Glomerular endothelial cell (primary cell): ENCODE results near the gene KNSTRN. TPM values are rescaled to one million over a fixed set of nuclear protein-coding genes. Genes with fewer than 3 reads are reported as not detected.

Experiments used
- DNase-seq: peaks from one replicate; pipeline ENCODE4 v3.0.0-alpha.2; 2011; ENCODE audit warnings: low read depth, low spot score; ENCODE audit errors: extremely low read depth
- total RNA-seq: library from RNA; depleted of rRNA; stranded (reverse); fragments of >200 nt; gene quantifications from 2 replicates; pipeline ENCODE4 v1.2.3, GENCODE V29; 2015

The KNSTRN gene
- total RNA-seq, 1 donor from 2014 or later, result 16.5 TPM

- no peak for DNase-seq
These were observed 10.7 kb downstream of the KNSTRN start for GRCh38 chr15:40392986-40393948.

GRCh38 chr15:40397688-40398412, 15.3 kb downstream of the KNSTRN start:
- DNase-seq, result no peak

- DNase-seq, result no peak
These were observed 15.9 kb downstream of the KNSTRN start for GRCh38 chr15:40398413-40398873.

- no peak for DNase-seq
These were observed 16.8 kb downstream of the KNSTRN start for GRCh38 chr15:40399370-40399769.

- DNase-seq, result peak; percentile 48
These were observed 23.2 kb downstream of the KNSTRN start, which contains the start of gene IVD for GRCh38 chr15:40405501-40406381. Gene IVD (plus strand): TSS chr15:40405795. CDS start chr15:40405828, 33 bp downstream.

- DNase-seq, result no peak
These were observed 24.9 kb downstream of the KNSTRN start for GRCh38 chr15:40407330-40407990.

- no peak for DNase-seq
These were observed 26.8 kb downstream of the KNSTRN start for GRCh38 chr15:40409366-40409765.

GRCh38 chr15:40410476-40410875, 28.0 kb downstream of the KNSTRN start:
- DNase-seq, result no peak

- DNase-seq, result no peak
These were observed 29.7 kb downstream of the KNSTRN start for GRCh38 chr15:40412095-40412759.

- no peak for DNase-seq
These were observed 30.5 kb downstream of the KNSTRN start for GRCh38 chr15:40413036-40413435.

GRCh38 chr15:40414816-40415215, 32.3 kb downstream of the KNSTRN start:
- DNase-seq, result no peak

GRCh38 chr15:40415226-40415625, 32.7 kb downstream of the KNSTRN start:
- no peak for DNase-seq

- no peak for DNase-seq
These were observed 33.5 kb downstream of the KNSTRN start for GRCh38 chr15:40416056-40416455.

- DNase-seq, result no peak
These were observed 35.6 kb downstream of the KNSTRN start for GRCh38 chr15:40418126-40418525.

GRCh38 chr15:40420071-40420713, 37.7 kb downstream of the KNSTRN start:
- DNase-seq, result no peak

- DNase-seq, result no peak
These were observed 38.3 kb downstream of the KNSTRN start for GRCh38 chr15:40420793-40421192.

- DNase-seq, result no peak
These were observed 39.0 kb downstream of the KNSTRN start for GRCh38 chr15:40421246-40422157.
